H54 (cell line): ENCODE data around the gene GNL2.
"Not testable (repeated sequence)": the region's sequence is repeated elsewhere in the genome, so short reads cannot be mapped to it uniquely, and the experiment has no call there.

Experiments used
- DNase-seq: peaks from one replicate; pipeline ENCODE4 v3.0.0; 2011; ENCODE audit warnings: low spot score, mixed read lengths; ENCODE audit not compliant: insufficient read length
- FAIRE-seq: peaks from 3 replicates; lab custom pipeline; 2011; peaks lifted over from hg19 to GRCh38; lab: Jason Lieb, UNC
- POLR2A ChIP-seq: IDR thresholded peaks from 2 replicates; pipeline ENCODE4 v1.6.1; 2011; ENCODE audit warnings: low read depth, mild to moderate bottlenecking, low read length

Gene GNL2

GRCh38 chr1:37596182-37596667 is 488 bp upstream of the GNL2 start:
- FAIRE-seq (no peak), DNase-seq (no peak)
- TF ChIP-seq POLR2A = no peak

DNA sequence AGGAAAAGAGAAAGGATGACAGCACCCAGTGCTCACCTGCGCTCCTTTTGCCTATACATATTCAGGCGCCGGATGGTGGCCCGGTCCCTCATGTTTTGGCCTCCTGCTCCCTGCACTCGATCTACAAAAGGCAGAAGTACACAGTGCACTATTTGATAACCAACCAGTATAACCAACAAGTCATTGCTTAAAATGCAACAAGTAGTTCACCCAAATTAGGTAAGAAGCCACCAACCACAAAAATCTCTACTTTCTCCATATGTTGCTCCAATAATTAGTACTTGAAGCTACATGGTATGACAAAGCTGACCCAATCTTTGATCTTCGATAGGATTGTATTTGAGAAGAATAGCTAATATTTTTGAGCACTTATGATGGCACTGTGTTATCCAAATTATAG is 2.0 kb downstream of the GNL2 start:
- no peak for TF ChIP-seq POLR2A
- no peak for FAIRE-seq
- no peak for DNase-seq

- FAIRE-seq = no peak
- no peak for DNase-seq
- no peak for TF ChIP-seq POLR2A
Measured at GRCh38 chr1:37588939-37589338, 6.8 kb downstream of the GNL2 start.

DNA sequence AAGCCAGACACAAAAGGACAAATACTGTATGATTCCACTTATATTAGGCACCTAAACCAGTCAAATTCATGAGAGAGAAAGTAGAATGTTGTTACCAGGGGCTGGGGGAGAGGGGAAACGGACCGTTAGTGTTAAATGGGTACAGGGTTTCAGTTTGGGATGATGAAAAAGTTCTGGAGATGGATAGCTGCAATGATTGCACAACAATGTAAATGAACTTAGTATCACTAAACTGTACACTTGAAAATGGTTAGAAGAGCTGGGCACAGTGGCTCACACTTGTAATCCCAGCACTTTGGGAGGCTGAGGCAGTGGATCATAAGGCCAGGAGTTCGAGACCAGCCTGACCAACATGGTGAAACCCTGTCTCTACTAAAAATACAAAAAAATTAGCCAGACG is 11.2 kb downstream of the GNL2 start:
- not testable (repeated sequence) for DNase-seq, FAIRE-seq

DNA sequence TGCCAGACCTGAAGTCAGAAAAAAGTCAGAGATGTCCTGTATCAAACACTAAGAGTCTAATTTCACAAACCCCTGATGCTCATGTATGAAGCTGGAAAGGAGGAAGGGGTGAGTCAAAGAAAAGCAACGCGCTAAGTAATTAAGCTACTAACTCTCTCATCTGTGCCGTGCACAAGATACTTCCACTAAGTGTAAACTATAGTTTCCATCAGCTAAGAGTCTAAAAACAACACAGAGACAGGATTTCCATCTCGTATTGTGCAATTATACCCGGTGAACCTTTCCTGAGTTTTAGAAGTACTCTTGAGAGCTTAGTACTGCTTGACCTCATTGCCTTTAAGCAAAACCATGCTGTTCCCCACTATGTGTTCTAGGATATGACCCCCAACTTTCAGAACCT is 20.0 kb downstream of the GNL2 start:
- TF ChIP-seq POLR2A = no peak
- no peak for FAIRE-seq
- no peak for DNase-seq

GRCh38 chr1:37574834-37575480 is 20.8 kb downstream of the GNL2 start:
- DNase-seq (no peak), FAIRE-seq (peak; percentile 89)
- TF ChIP-seq POLR2A = no peak

GRCh38 chr1:37570528-37571334 is 25.0 kb downstream of the GNL2 start:
- TF ChIP-seq POLR2A = no peak
- DNase-seq (no peak), FAIRE-seq (no peak)

DNA sequence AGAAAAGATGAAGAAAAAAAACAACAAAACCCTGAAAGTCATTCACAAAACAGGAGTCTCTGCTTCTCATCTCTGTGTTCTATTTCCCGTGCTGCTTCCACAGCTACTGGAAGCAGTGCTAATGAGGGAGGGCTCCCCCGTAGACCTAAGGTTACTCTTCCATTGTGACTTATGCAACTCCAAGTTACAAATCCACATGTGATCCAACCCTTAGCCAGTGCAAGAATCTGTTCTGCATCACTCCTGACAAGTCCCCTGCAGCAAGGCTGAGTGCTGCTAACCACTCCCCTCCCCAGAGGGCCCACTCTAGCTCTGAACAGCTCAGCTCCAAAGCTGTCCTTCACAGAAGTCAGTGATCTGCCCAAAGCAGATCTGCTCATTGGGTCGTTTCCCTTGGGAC is 28.7 kb downstream of the GNL2 start:
- no peak for TF ChIP-seq POLR2A
- DNase-seq (no peak), FAIRE-seq (no peak)

- FAIRE-seq (no peak), DNase-seq (no peak)
- TF ChIP-seq POLR2A = no peak
Measured at GRCh38 chr1:37564892-37565291, 30.8 kb downstream of the GNL2 start.

DNA sequence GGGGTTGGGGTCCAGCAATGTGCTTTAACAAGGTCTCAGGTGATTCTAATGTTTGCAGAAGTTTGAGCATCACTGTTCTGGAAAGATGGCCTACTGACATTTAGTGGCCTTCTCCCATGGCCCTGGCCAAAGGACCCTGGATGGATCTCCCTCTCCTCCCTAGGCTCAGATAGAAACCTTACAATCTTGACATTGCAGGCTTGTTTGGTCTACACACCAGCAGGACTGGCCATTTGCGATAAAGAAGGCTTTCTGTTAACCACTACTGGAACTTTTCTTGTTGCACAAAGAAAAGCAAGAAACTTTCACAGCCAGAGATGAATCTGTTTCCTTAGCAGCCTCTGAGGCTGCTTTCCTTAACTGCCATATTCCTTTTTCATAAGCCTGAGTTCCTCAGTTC is 32.8 kb downstream of the GNL2 start:
- DNase-seq (no peak), FAIRE-seq (no peak)
- TF ChIP-seq POLR2A = no peak

GRCh38 chr1:37561133-37562132 is 34.3 kb downstream of the GNL2 start:
- DNase-seq = no peak
- TF ChIP-seq POLR2A = no peak
- FAIRE-seq = peak; percentile 38

DNA sequence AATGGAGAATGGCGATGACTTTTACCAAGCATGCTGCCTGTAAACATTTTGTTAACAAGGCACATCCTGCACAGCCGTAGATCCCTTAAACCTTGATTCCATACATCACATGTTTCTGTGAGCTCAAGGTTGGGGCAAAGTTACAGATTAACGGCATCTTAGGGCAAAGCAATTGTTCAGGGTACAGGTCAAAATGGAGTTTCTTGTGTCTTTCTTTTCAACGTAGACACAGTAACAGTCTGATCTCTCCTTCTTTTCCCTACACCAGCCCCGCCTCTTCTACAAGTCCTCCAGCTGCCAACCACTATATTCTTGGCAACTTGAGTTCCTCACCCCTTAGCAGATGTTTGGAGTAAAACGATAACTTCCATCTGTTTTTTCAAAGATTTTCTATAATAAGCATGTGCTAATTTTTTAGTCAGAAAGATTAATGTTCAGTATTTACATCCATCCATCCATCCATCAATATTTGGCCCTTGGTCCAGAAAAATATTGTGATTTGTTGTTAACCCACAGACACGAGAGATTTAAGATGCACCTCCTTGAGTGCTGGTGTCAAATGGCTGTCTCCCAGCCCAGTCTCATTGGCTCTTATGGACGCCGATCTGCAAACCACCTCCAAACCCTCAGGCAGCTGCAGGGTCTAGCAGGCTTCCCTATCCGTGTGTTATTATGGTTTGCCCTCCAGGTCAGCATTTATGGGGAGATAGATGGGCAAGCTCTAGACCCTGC is 35.2 kb downstream of the GNL2 start:
- no peak for TF ChIP-seq POLR2A
- DNase-seq (no peak), FAIRE-seq (no peak)

GRCh38 chr1:37559957-37560379 is 35.8 kb downstream of the GNL2 start:
- DNase-seq, FAIRE-seq: not testable (repeated sequence)
